GM19452 (cell line): ENCODE data around the gene PRR12.
A peak's percentile ranks its signal among the peaks of the same experiment; 100 is the strongest.

ENCODE experiments used
- ATAC-seq: cut with Tn5 transposase; IDR thresholded peaks from one replicate; pipeline ENCODE4 v1.9.1; 2021; ENCODE audit not compliant: unreplicated experiment

PRR12 gene

DNA sequence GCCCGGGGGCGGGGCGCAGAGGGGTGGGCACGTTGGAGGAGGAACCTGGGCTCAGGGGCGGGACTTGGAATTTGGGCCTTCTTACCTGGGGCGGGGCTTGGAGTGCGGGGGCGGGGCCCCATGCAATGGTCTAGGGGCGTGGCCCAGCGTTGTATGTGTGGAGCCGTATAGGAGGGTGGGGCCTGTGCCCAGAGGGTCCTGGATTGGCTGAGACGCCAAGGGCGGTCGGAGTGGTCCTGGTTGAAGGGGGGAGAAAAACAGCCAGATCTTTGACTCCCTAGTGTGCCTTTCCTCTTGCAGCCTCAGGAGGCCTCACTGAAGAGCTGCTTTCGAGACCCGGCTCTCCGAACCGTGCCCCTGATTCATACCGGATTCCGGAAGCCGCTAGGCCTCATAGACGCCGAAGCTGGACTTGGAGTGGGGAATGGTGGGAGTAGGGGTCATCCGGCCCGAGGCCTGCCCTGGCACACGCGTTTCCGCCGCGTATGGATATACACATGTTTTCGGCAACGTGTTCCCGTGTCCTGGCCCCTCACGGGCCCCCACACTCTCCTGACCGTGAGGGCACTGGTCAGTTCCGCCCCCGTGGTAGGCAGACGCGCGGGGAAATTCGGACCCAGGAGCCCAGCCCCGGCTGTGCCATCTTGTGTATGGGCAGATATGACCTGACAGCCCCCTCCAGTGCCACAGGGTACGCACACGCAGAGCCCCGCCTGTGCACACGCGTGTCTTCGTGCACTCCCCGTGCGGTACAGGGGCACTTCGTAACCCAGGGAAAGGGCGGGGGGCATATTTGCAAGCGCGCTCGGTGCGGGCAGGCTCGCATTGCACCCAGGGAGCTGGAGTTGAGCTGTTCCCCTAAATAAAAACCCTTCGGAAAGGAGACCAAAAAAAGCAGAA is 661 bp upstream of the PRR12 start:
- peak; percentile 57 for ATAC-seq

DNA sequence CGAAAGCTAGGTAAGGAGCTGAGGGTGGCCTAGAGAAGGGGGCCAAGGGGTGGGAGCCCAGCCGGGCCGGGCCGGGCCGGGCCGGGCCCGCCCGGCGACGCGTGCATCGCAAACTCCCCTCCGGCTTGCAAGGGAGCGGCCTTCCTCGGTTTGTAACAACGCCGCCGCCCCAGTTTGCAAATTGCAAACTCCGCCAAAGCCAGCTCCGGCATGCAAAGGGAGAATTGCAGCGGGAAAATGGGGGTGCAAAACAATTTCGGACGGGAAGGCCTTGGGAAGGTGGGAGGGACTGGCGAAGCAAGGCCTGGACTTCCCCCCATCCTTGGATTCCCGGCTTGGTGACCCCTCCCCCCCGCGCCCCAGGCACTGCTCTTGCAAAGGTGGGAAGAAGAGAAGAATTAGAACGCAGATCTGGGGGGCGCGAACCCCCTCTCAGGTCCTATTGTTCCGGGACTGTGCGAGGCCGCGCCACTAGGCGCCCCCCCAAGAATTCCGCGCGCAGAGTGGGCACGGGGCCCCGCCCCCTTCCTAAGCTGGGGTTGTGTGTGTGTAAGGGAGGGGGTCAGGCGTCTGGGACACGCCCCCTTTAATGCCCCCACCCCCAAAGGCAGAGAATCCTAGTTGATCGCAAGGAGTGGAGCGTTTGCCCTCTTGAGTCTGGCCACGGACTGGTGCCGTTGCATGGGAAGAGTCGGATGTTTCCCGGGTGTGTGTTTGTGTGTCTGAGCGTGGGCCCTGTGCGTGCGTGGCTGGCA is 926 bp downstream of the PRR12 start:
- no peak for ATAC-seq

DNA sequence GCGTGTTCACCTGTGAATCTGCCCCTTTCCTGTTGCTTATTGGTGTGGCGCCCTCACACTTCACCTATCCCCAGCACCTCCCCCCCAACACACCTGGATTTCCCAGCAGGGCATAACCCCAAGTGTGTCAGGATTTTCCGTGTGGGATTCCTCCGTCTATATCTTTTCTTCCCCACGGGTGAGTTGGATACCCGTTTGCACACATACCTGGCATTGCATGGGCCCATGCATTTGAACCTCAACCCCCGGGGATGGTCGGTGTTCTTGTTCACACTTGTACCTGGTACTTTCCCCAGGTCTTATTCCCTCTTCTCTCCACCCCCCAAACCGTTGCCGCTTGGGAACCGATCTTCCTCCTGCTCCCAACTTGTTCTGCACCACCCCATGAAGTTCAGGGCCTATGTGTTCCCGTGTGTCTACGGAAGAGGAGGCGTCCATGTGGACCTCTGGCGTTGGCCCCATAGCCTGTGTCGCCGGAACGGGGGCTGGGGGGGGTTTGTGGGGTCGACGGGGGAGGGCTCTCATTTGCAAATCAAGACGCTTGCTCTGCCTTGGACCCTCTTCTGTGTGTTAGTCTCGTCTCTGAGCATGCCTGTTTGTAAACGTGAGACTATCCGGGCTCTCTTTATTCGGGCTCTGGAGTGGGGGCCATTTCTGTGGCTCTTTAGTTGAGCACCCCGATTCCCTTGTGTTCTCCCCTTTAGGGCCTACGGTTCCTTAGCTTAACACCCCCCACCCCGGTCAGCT is 1.7 kb downstream of the PRR12 start:
- ATAC-seq = no peak

DNA sequence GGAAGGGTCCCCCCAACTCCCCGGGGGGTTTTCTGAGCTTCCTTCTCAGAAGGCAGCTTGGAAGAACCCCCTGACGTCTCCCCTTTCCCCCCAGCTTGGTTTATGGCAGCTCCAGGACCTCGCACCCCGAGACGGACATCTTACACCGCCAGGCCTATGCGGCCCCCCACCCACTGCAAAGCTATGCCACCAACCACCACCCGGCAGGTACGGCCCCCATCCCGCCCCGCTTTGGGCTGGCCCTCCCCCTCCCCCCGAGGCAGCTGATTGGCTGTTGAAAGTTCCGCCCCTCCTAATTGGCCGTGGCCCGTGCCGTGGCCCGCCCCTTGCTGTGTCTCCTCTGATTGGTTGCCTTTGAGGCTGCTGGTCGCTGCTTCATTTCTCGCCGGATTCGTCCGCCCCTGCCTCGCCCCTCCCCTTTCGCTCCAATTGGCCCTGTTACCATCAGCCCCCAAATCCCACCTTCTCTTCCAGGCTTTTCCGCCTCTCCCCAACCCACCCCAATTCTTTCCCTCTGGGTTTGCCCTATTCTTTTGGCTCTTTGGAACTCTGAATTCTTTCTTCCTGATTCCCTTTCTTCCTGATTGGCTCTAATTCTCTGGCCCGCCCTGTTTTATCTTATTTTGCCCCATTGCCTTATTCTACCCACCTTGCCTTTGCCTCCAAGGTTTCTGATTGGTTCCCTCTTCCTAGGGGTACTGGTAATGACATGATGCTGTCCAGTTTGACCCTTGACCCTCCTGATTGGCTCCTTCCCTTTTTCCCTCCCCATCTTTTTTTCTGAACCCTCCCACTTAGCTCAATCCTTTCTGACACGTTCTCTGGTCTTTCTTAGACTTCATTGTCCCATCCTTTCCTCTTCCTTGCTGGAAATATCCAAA is 2.5 kb downstream of the PRR12 start:
- ATAC-seq = peak; percentile 41

DNA sequence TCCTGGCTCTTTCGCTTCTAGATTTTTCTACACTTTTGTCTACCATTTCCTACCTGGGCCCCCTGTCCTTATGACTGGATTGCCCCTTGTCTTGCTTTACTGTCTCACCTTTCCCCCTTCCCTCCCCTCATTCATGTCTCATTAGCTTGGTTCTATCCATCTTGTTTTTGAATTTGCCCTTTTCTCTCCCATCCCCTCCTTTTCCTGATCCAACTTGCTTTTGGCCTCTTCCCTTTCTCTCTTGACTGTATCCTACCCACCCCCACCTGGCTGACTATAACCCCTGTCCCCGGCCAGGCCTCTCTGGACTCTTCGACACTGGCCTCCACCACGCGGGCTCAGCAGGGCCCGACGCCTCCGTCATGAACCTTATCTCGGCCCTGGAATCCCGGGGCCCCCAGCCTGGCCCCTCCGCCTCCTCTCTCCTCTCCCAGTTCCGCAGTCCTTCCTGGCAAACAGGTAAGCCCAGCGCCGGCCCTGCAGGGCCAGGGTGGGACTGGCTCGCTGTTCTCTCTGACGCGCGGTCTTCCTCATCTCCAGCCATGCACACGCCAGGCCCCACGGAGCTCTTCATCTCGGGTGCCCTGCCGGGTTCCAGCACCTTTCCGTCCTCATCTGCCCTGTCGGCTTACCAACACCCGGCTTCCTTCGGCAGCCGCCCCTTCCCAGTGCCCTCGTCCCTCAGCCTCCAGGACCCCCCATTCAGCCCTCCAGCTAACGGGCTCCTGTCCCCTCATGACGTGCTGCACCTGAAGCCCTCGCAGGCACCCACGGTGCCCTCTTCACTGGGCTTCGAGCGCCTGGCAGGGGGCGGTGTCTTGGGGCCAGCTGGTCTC is 3.4 kb downstream of the PRR12 start:
- no peak for ATAC-seq

DNA sequence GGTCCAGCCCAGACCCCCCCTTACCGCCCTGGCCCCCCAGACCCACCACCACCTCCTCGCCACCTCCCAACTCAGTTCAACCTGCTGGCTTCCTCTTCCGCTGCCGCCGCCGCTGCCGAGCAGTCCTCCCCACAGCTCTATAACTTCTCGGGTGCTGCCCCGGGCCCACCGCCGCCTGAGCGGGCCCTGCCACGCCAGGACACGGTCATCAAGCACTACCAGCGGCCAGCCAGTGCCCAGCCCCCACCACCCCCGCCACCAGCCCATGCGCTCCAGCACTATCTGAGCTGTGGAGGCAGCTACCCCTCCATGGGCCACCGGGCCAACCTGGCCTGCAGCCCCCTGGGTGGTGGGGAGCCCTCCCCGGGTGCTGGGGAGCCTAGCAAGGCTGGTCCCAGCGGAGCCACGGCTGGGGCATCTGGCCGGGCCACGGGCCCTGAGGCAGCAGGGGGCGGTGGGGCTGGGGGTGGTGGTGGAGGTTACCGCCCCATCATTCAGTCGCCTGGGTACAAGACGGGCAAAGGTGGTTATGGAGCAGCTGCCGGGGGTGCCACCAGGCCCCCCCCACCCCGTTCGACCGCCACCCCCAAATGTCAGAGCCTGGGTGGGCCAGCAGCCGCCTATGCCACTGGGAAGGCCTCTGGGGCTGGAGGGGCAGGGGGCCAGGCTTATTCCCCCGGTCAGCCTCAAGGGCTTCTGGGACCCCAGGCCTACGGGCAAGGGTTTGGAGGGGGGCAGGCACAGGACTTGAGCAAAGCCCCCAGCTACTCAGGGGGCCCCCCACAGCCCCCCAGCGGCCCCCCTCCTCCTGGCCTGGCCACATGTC is 4.2 kb downstream of the PRR12 start:
- ATAC-seq = no peak

DNA sequence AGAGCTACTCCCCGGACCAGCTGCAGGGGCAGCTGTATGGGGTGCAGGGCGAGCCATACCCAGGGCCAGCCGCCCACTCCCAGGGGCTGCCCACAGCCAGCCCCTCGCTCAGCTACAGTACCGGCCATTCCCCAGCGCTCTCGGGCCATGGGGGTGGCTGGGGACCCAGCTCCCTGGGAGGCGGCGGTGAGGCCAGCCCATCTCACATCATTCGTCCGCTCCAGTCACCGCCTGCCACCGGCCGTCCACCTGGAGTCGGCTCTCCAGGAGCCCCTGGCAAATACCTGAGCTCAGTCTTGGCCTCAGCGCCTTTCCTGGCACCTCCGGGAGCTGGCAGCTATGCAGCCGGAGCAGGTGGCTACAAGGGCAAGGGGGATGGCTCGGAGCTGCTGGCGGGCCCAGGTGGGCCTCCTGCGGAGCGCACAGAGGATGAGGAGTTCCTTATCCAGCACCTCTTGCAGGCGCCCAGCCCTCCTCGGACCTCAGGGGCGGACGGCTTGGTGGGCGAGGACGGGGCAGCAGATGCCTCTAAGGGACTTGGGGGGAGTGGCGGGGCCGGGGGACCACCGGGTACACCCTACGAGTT is 4.9 kb downstream of the PRR12 start:
- no peak for ATAC-seq

DNA sequence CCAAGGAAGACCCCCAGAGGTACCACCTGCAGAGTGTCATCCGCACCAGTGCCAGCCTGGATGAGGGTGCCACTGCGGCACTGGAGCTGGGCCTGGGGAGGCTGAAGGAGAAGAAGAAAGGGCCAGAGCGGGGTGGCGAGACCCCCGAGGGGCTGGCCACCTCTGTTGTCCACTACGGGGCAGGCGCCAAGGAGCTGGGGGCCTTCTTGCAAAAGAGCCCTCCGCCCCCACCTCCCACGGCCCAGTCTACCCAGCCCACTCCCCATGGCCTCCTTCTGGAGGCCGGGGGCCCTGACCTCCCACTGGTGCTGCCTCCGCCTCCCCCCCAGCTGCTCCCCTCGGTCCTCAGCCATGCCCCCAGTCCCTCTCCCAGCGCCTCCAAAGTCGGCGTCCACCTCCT is 5.4 kb downstream of the PRR12 start:
- no peak for ATAC-seq

DNA sequence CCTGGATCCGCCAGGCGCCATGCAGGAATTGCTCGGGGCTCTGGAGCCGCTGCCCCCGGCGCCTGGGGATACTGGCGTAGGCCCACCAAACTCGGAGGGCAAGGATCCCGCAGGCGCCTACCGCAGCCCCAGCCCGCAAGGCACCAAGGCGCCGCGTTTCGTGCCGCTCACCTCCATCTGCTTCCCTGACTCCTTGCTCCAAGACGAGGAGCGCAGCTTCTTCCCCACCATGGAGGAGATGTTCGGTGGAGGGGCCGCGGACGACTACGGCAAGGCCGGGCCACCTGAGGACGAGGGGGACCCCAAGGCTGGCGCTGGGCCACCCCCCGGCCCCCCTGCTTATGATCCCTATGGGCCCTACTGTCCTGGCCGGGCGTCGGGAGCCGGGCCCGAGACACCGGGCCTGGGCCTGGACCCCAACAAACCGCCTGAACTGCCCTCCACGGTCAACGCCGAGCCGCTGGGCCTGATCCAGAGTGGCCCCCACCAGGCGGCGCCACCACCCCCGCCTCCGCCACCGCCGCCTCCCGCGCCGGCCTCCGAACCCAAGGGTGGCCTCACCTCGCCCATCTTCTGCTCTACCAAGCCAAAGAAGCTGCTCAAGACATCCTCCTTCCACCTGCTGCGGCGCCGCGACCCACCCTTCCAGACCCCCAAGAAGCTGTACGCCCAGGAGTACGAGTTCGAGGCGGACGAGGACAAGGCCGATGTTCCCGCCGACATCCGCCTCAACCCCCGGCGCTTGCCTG is 6.1 kb downstream of the PRR12 start:
- no peak for ATAC-seq

DNA sequence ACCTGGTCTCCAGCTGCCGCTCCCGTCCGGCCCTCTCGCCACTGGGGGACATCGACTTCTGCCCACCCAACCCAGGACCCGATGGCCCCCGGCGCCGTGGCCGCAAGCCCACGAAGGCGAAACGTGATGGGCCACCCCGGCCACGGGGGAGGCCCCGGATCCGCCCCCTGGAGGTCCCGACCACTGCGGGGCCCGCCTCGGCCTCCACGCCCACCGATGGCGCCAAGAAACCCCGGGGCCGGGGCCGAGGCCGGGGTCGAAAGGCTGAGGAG is 6.7 kb downstream of the PRR12 start:
- no peak for ATAC-seq

DNA sequence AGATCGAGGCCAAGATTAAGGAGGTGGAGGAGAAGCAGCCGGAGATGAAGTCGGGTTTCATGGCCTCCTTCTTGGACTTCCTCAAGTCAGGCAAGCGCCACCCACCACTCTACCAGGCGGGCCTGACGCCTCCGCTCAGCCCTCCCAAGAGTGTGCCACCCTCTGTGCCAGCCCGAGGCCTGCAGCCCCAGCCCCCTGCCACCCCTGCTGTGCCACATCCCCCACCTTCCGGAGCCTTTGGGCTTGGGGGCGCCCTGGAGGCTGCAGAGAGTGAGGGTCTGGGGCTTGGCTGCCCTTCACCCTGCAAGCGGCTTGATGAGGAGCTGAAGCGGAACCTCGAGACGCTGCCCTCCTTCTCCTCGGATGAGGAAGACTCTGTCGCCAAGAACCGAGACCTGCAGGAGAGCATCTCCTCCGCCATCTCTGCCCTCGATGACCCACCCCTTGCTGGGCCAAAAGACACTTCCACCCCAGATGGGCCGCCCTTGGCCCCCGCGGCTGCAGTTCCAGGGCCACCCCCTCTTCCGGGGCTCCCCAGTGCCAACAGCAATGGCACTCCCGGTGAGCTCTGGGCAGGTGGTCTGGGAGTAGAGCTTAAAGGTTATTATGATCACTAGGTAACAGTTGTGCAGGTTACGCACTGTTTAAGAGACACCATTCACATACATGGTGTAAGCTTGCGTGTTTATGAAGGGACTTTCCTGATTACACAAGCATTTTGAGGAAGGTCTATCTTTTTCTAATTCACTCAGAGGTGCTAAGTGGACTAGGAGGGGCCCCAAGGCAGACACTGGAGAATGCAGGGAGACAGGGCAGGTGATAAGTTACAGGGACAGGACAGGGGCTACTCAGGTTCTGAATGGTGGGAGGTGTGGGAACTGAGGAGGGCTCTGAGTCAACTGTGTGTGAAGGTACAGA is 8.7 kb downstream of the PRR12 start:
- no peak for ATAC-seq

DNA sequence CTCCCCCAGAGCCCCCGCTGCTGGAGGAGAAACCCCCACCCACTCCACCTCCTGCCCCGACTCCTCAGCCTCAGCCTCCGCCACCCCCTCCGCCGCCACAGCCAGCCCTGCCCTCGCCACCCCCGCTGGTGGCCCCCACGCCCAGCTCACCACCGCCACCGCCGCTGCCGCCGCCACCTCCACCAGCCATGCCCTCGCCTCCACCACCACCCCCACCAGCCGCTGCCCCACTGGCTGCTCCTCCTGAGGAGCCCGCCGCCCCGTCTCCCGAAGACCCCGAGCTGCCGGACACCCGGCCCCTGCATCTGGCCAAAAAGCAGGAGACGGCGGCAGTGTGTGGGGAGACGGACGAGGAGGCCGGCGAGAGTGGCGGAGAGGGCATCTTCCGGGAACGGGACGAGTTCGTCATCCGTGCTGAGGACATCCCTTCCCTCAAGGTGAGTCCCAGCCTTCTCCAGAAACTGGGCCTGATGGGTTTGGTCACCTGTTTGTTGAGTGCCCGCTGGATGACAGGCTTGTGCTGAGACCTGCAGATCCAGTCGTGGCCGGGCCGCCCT is 10.6 kb downstream of the PRR12 start:
- no peak for ATAC-seq

DNA sequence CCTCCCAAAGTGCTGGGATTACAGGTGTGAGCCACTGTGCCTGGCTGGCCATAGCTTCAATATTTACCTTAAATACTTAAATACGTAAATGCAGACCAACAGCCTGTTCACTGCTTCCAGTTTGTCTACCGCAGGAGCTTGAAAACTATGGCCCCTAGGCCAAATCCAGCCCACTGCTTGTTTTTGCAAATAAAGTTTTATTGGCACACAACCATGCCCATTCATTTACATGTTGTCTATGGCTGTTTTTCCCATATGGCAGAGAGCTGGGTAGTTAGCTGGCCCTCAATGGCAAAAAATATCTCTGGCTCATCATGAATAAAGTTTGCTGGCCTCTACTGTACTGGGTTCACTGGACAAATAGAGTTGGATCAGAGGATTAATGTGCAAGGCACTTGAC is 11.8 kb downstream of the PRR12 start:
- ATAC-seq = no peak

DNA sequence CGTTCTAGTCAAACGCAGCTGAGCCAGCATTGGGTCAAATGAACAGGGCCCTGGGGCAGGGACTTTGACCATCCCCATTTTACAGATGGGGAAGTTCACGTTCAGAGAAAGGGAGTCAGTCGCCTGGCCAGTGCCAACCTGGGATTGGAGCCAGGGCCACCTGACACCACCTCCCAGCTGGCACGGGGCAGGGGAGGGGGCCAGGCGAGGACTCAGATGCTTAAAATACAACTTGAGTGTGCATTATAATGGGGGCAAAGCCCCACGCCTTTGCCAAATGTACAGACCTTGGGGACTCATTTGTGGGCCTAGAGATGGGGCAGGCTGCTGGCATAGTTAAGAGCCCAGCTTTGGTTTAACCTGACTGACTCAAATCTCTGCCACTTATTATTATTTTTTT is 14.6 kb downstream of the PRR12 start:
- ATAC-seq = no peak

DNA sequence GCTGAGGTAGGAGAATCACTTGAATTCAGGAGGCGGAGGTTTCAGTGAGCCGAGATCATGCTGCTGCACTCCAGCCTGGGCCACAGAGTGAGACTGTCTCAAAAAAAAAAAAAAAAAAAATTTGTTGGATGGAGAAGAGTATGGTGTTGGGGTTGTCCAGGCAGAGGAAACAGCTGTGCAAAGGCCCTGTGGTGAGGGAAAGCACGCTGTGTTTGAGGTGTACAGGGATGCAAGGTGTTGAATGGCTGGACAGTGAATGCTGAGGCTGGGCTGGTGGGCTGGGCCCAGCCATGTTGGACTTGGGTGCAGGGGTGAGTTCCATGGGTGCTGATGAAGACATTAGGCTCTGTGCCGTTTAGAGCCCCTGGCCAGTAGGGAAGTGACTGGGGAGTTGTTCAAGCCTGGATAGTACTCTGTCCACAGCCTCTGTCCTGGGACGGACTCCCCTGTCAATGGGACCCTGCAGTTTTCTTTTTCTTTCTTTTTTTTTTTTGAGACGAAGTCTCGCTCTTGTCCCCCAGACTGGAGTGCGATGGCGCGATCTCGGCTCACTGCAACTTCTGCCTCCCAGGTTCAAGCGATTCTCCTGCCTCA is 18.6 kb downstream of the PRR12 start:
- ATAC-seq = no peak

DNA sequence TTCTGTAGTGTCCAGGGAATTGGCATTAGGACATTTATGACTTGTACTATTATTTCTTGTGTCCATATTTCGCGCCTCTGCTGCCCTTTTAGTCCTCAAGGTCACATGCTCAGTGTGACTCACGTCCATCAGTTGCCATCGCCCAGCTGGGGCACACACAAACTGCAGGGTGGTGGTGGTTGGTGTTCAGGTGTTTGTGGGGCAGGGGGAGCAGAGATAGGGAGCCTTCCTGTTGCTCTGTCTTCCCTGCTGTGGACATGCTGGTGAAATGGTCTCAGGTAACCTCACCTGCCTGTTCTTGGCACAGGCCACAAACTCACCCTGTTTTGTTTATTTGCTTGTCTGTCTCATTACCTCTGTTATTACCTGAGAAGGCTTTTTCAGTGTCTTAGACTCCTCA is 22.4 kb downstream of the PRR12 start:
- ATAC-seq = no peak
